GM12874 (cell line): Measurements from ENCODE around the gene ZNF267.

ENCODE experiments used
- CTCF ChIP-seq: IDR thresholded peaks from 2 replicates; pipeline ENCODE4 v1.5.1; 2011; ENCODE audit warnings: low read depth, mild to moderate bottlenecking, control low read depth, low read length, moderate library complexity; ENCODE audit not compliant: insufficient read depth

Gene ZNF267

GRCh38 chr16:31868164-31868563 is 5.4 kb upstream of the ZNF267 start:
- no peak for TF ChIP-seq CTCF

- TF ChIP-seq CTCF, result peak; percentile 56
These were observed 4.9 kb upstream of the ZNF267 start for GRCh38 chr16:31868691-31869167.

GRCh38 chr16:31869511-31870201 is 4.0 kb upstream of the ZNF267 start:
- no peak for TF ChIP-seq CTCF

- TF ChIP-seq CTCF, result no peak
These were observed 2.8 kb upstream of the ZNF267 start for GRCh38 chr16:31870809-31871208.

GRCh38 chr16:31871510-31871909 is 2.1 kb upstream of the ZNF267 start:
- no peak for TF ChIP-seq CTCF

GRCh38 chr16:31872201-31872600 is 1.4 kb upstream of the ZNF267 start:
- no peak for TF ChIP-seq CTCF

GRCh38 chr16:31874366-31875111 is 932 bp downstream of the ZNF267 start:
- TF ChIP-seq CTCF, result no peak
